Smooth muscle cell (in vitro differentiated cells): ENCODE measurements around the gene USH1C. TPM values are rescaled to one million over a fixed set of nuclear protein-coding genes. Genes with fewer than 3 reads are reported as not detected.

Source experiments
- DNase-seq: peaks from one replicate; lab custom pipeline; 2025; ENCODE audit not compliant: unreplicated experiment; lab: John Stamatoyannopoulos, UW
- H2AFZ ChIP-seq: fragments of 200-600 bp; sonication (generic); 2 replicates; pipeline ENCODE4 v1.6.0; 2016; ENCODE audit warnings: antibody characterized with exemption, low read depth, mild to moderate bottlenecking
- H3F3A ChIP-seq: fragments of 200-600 bp; sonication (generic); 2 replicates; pipeline ENCODE4 v1.6.0; 2017; ENCODE audit warnings: antibody characterized with exemption, low read depth
- H3K27ac ChIP-seq: fragments of 200-600 bp; sonication (generic); 2 replicates; pipeline ENCODE4 v1.5.1; 2016; ENCODE audit warnings: low read depth, mild to moderate bottlenecking
- H3K27me3 ChIP-seq: fragments of 200-600 bp; sonication (generic); 2 replicates; pipeline ENCODE4 v1.6.1; 2016; ENCODE audit warnings: low read depth, mild to moderate bottlenecking
- H3K36me3 ChIP-seq: fragments of 200-600 bp; sonication (generic); 2 replicates; pipeline ENCODE4 v1.5.1; 2016; ENCODE audit warnings: low read depth
- H3K4me1 ChIP-seq: fragments of 200-600 bp; sonication (generic); 2 replicates; pipeline ENCODE4 v1.5.1; 2016; ENCODE audit warnings: low read depth
- H3K4me2 ChIP-seq: fragments of 200-600 bp; sonication (generic); 2 replicates; pipeline ENCODE4 v1.6.0; 2016; ENCODE audit warnings: mild to moderate bottlenecking
- H3K4me3 ChIP-seq: fragments of 200-600 bp; sonication (generic); 2 replicates; pipeline ENCODE4 v1.5.1; 2016; ENCODE audit warnings: mild to moderate bottlenecking
- H3K79me2 ChIP-seq: fragments of 200-600 bp; sonication (generic); 2 replicates; pipeline ENCODE4 v1.6.0; 2016; ENCODE audit warnings: low read depth, mild to moderate bottlenecking
- H3K9ac ChIP-seq: fragments of 200-600 bp; sonication (generic); 2 replicates; pipeline ENCODE4 v1.6.0; 2016; ENCODE audit warnings: low read depth
- H3K9me3 ChIP-seq: fragments of 200-600 bp; sonication (generic); replicated peaks from 2 replicates; pipeline ENCODE4 v1.5.1; 2016; ENCODE audit warnings: low read depth
- H4K20me1 ChIP-seq: fragments of 200-600 bp; sonication (generic); 2 replicates; pipeline ENCODE4 v1.6.0; 2016; ENCODE audit warnings: low read depth
- CTCF ChIP-seq: fragments of 200-600 bp; sonication (generic); IDR thresholded peaks from 2 replicates; pipeline ENCODE4 v1.5.1; 2017; ENCODE audit warnings: borderline replicate concordance, mild to moderate bottlenecking, antibody characterized with exemption; ENCODE audit not compliant: insufficient read depth, poor library complexity, severe bottlenecking
- WGBS: methylation state at CpG from one replicate; pipeline ENCODE4 v1.1.7; 2016; ENCODE audit warnings: low lambda C conversion rate; 5-methylcytosine and 5-hydroxymethylcytosine counted together
- polyA plus RNA-seq: library from polyadenylated mRNA; unstranded; fragments of >200 nt; fragmentation: Nextera tagmentation; extraction: Ambion mirVana; gene quantifications from 2 replicates; pipeline ENCODE4 v1.2.1, GENCODE V29; 2016
- total RNA-seq: library from RNA; depleted of rRNA; stranded (reverse); fragments of >200 nt; gene quantifications from 2 replicates; pipeline ENCODE4 v1.2.3, GENCODE V29; 2014

The USH1C gene
- total and polyA plus RNA-seq, 2 experiments from 2014 or later, result not detected

GRCh38 chr11:17560281-17561110 lies 16.3 kb upstream of the USH1C start:
- Histone ChIP-seq H3K9me3 (no peaks in the 10 kb centered on the region), H3K27me3 (peaks cover 10% of the 10 kb centered on the region), H4K20me1 (no peaks in the 10 kb centered on the region), H3K4me2 (no peak overlapping the region), H3F3A (no peaks in the 10 kb centered on the region), H3K4me1 (no peaks in the 10 kb centered on the region), H3K36me3 (no peaks in the 10 kb centered on the region), H3K9ac (no peak overlapping the region), H3K79me2 (no peaks in the 10 kb centered on the region), H2AFZ (no peak overlapping the region), H3K4me3 (no peak overlapping the region), H3K27ac (no peak overlapping the region)
- no peak for DNase-seq
- no peak for TF ChIP-seq CTCF
- 79% methylated on average over 12 of the region's 12 CpGs for WGBS

- Histone ChIP-seq H3K4me2 (no peak overlapping the region), H4K20me1 (no peaks in the 10 kb centered on the region), H3K36me3 (no peaks in the 10 kb centered on the region), H3K27ac (no peak overlapping the region), H3F3A (no peaks in the 10 kb centered on the region), H3K79me2 (no peaks in the 10 kb centered on the region), H3K9ac (no peak overlapping the region), H3K4me3 (no peak overlapping the region), H3K27me3 (peaks cover 10% of the 10 kb centered on the region), H3K9me3 (no peaks in the 10 kb centered on the region), H2AFZ (no peak overlapping the region), H3K4me1 (no peaks in the 10 kb centered on the region)
- 86% methylated on average over 9 of the region's 9 CpGs for WGBS
- TF ChIP-seq CTCF, result no peak
- DNase-seq, result no peak
Observed at GRCh38 chr11:17559341-17560087, 15.3 kb upstream of the USH1C start.

GRCh38 chr11:17558916-17559315 lies 14.7 kb upstream of the USH1C start:
- TF ChIP-seq CTCF, result no peak
- H3K27ac ChIP-seq, result no peak overlapping the region
- no peaks in the 10 kb centered on the region for H4K20me1 ChIP-seq
- no peaks in the 10 kb centered on the region for H3K79me2 ChIP-seq
- no peak overlapping the region for H3K4me2 ChIP-seq
- no peak for DNase-seq
- WGBS, result 92% methylated on average over 9 of the region's 9 CpGs
- H3K4me1 ChIP-seq, result no peaks in the 10 kb centered on the region
- no peak overlapping the region for H3K4me3 ChIP-seq
- H2AFZ ChIP-seq, result no peak overlapping the region
- H3F3A ChIP-seq, result no peaks in the 10 kb centered on the region
- peaks cover 14% of the 10 kb centered on the region for H3K27me3 ChIP-seq
- no peak overlapping the region for H3K9ac ChIP-seq
- no peaks in the 10 kb centered on the region for H3K9me3 ChIP-seq
- H3K36me3 ChIP-seq, result no peaks in the 10 kb centered on the region
